ENCODE measurements around the gene NDUFS4.
"Not testable (repeated sequence)": the region's sequence is repeated elsewhere in the genome, so short reads cannot be mapped to it uniquely, and the experiment has no call there.

Gene NDUFS4

GRCh38 chr5:53560506-53561191 lies at the start of gene NDUFS4:
NDUFS4 (plus strand) TSS chr5:53560639; CDS start chr5:53560663, 24 bp downstream.
- in situ Hi-C loops (cut with MboI; ENCODE audit: low sequenced_read_pairs), result no loop called here

DNA sequence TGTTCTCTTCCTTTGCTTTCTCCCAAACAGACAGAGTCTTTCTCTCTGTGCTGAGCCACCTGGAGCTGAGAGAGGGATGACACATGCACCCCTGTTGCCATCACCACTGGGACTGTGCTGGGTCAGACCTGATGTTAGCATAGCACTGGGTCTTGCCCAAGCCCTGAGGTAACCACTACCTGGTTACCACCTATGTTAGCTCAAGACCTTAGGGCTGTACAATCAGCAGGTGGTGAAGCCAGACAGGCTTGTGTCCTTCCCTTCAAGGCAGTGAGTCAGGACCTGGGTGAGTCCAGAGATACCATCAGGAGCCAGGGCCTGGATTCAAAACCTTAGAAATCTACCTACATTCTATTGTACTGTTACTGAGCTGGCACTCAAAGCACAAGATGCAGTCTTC lies 47.9 kb upstream of the NDUFS4 start:
- in situ Hi-C loops (cut with MboI; ENCODE audit: low sequenced_read_pairs), result no loop called here

DNA sequence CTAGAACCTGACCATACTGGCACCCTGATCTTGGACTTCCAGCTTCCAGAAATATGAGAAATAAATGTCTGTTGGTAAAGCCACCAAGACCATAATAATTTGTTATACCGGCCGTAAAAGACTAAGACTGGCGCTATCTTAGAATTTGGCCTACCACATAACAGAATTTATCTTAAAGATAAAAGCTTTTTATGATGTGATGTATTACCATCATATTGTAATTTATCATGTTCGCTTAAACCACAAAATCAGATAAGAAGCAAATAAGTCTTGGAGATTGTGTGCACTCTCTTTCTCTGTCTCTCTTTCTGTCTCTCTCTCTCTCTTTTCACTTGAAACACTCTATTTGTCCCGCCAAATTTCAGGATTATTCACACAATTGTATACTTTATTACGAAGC lies 44.5 kb upstream of the NDUFS4 start:
- in situ Hi-C loops (cut with MboI; ENCODE audit: low sequenced_read_pairs), result no loop called here

DNA sequence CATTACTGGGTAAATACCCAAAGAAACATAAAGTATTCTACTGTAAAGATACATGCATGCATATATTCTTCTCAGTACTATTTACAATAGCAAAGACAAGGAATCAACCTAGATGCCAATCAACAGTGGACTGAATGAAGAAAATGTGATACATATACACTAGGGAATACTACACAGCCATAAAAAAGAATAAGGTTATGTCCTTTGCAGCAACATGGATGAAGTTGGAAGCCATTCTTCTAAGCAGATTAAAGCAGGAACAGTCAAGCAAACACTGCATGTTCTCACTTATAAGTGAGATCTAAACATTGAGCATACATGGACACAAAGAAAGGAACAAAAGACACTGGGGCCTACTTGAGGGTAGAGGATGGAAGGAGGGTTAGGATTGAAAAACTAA lies 39.6 kb upstream of the NDUFS4 start:
- in situ Hi-C loops (cut with MboI; ENCODE audit: low sequenced_read_pairs), result no loop called here

GRCh38 chr5:53537711-53538110 lies 22.7 kb upstream of the NDUFS4 start:
- in situ Hi-C loops (cut with MboI; ENCODE audit: low sequenced_read_pairs), result no loop called here

- in situ Hi-C loops (cut with MboI; ENCODE audit: low sequenced_read_pairs), result not testable (repeated sequence)
Observed at GRCh38 chr5:53540739-53541138, 19.7 kb upstream of the NDUFS4 start.

DNA sequence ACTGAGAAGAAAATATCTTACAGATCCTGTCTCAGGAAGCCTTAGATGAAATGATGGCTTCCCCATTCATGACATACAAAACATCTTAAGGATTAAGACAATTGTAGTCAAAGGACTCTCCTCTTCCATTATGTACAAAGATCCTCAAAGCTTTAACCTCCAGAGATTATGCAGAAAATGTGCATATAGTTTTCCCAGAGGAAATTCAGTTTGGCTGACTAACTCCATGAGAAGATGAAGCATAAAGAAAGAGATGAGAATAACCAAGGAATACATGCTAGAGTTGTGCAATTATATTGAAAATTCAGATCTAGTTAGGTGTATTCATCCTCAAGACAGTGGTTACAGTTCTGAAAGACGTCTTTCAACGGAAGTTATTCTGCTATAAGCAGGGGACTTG lies 18.6 kb upstream of the NDUFS4 start:
- in situ Hi-C loops (cut with MboI; ENCODE audit: low sequenced_read_pairs), result no loop called here

- in situ Hi-C loops (cut with MboI; ENCODE audit: low sequenced_read_pairs), result no loop called here
Observed at GRCh38 chr5:53542926-53543325, 17.5 kb upstream of the NDUFS4 start.

DNA sequence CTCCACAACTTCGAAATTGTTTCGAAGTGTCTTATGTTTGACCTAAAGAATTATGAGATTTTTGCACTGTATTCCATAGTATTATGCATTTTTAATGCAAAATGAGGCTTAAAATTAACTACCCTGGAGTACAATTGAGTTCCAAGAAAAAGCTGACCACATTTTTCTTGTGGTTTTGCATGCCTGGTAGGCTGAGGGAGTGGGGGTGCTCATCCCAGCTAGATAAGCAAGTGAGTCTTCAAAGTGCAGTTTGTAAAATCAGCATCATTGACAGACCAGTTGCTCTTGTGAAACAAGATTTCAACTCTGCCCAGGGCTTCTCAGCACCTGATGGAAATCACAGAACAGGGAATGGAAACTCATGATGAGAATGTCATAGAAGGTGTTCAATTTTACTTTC lies 17.0 kb upstream of the NDUFS4 start:
- in situ Hi-C loops (cut with MboI; ENCODE audit: low sequenced_read_pairs), result no loop called here

DNA sequence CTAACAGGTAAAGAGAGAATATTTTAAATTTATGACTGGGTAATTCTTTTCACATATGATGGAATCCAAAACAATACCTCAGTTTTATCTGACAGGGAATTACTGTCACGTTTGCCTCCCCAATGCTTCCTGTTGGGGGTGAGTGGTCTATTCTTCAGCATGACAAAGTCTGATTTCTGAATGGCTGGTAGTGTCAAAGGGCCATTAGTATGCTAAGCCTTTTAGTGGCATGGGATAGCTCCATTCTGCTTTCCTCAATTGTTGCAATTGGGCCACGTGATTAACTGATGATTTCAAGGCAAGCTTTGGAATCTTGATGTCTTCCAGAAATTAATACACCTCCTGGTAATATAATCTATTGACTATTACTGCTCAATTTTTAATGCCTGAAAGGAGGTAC lies 14.7 kb upstream of the NDUFS4 start:
- in situ Hi-C loops (cut with MboI; ENCODE audit: low sequenced_read_pairs), result no loop called here

DNA sequence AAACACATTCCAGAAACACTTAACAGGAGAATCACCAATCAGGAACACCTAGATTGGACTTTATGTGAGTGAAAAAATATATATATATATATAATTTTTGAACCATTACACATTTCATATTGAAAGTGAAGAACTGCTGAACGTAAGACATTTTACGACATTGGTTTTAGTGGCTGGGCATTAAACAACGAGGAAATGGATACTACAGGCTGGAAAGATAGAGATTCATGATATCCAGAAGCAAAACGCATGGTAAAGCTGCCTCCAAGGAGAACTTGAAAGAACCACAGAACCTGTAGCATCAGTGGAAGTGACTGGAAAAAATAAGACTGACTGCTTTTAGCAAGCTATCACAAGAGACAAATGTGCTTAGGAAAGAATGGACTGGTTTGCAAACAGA lies 13.2 kb upstream of the NDUFS4 start:
- in situ Hi-C loops (cut with MboI; ENCODE audit: low sequenced_read_pairs), result no loop called here

GRCh38 chr5:53548501-53548900 lies 11.9 kb upstream of the NDUFS4 start:
- in situ Hi-C loops (cut with MboI; ENCODE audit: low sequenced_read_pairs), result not testable (repeated sequence)

DNA sequence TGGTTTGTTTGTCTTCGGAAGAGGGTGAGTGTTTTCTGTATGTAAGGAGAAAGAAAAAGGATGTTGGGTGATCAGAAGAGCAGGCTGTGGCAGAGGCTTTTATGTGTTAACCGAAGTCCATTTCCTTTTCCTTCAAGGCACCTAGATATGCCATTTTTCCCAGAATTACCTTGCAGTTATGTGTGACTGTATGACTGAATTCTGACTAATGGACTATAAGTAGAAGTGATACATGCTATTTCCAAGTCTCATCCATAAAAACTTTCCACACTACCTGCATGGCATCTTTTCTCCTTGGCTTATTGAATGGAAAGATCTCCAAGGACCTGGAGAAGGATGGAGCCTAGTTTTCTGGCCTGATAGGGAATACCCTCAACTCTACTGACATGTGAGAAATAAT lies 10.6 kb upstream of the NDUFS4 start:
- in situ Hi-C loops (cut with MboI; ENCODE audit: low sequenced_read_pairs), result no loop called here

DNA sequence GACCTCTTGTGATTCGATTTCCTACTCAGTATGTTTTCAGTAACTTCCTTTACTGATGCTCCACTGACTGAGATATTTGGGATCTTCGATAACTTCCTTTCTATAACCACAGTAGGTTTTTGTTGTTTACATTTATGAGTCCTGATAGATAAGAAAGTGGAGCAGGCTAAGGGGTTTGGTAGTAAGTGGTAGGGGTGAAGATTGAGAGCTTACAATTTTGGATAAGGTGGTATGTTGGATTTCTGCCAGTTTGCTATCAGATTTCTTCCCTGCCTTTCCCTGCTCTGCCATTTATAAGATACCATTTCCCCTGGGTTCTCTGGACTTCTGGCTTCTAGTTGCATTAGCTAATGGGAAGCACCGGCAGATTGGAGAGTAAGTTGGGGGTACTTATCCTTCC lies 7.9 kb upstream of the NDUFS4 start:
- in situ Hi-C loops (cut with MboI; ENCODE audit: low sequenced_read_pairs), result no loop called here

DNA sequence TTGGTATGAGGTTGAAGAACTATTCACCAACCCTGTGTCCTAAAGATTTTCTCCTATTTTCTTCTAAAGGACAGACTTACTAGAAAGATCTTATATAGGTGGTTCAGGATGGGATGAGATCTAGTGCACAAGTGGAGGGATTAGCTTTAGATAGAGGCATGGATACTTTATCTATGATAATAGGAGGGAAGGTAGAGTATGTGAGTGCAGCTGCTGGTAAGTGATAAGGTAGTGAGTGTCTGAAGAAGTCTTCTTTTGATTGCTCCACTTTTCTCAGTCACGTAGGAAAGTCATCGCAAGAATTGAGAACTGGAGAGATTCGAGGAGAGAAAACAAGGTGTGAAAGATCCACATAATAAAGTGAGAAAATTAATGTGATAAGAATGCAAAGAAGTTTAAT lies 6.0 kb upstream of the NDUFS4 start:
- in situ Hi-C loops (cut with MboI; ENCODE audit: low sequenced_read_pairs), result no loop called here

GRCh38 chr5:53555160-53555559 lies 5.3 kb upstream of the NDUFS4 start:
- in situ Hi-C loops (cut with MboI; ENCODE audit: low sequenced_read_pairs), result no loop called here

DNA sequence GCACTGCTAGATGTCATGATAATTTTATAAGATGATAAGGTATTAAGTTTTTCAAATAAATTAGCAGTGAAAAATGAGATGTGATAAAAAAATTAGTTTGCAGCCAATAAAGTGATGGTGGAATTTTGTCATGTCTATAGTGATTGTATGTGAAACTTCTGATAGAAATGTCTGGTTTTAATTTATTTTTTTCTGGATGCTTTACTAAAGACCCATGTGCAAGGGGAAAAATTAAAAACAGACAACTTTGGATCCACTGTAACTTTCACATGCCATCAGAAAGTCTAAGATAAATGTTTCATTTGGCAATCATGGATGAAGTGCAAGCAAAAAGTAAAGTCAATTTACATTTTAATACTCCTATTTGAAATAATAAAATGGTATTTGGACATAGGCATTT lies 4.4 kb upstream of the NDUFS4 start:
- in situ Hi-C loops (cut with MboI; ENCODE audit: low sequenced_read_pairs), result no loop called here

DNA sequence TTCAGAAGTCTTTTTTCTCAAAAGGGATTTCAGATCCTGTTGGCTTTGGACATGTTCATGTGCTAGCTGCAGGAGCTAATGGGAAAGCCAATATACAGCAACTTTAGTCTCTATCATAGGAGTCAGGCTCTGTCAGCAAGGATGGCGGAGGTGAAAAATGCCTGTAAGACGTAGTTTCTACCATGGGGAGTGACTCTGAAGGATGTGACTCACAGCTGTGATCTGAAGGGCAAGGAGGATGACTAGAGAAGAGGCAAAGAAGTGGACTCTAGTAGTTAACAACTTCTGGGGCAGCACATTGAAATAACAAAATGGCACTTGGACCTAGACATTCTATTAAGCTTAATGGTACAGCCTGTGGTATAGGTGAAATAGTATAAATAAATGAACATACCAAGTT lies 3.1 kb upstream of the NDUFS4 start:
- in situ Hi-C loops (cut with MboI; ENCODE audit: low sequenced_read_pairs), result no loop called here

- in situ Hi-C loops (cut with MboI; ENCODE audit: low sequenced_read_pairs), result no loop called here
Observed at GRCh38 chr5:53558966-53559365, 1.5 kb upstream of the NDUFS4 start.

GRCh38 chr5:53560028-53560427 lies 411 bp upstream of the NDUFS4 start:
- in situ Hi-C loops (cut with MboI; ENCODE audit: low sequenced_read_pairs), result no loop called here

- in situ Hi-C loops (cut with MboI; ENCODE audit: low sequenced_read_pairs), result no loop called here
Observed at GRCh38 chr5:53568401-53568800, 8.0 kb downstream of the NDUFS4 start.

DNA sequence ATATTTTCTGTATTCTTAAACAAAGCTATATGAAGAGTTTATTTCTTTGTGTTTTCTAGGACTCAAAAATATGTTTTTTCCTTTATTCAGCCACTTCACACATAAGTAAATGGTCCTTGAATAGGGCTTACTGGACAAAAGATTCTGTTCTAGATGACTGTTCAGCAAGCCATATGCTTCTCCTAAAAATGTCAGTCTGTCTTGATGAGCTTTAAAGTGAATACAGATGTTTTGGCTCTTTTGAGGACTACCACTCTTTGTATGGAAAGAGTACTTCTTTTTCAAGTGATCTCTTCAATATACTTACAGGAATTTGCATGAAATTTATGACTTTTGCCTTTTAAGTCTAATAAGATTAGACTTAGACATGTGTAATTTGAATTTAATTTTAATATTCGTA lies 8.4 kb downstream of the NDUFS4 start:
- in situ Hi-C loops (cut with MboI; ENCODE audit: low sequenced_read_pairs), result no loop called here

DNA sequence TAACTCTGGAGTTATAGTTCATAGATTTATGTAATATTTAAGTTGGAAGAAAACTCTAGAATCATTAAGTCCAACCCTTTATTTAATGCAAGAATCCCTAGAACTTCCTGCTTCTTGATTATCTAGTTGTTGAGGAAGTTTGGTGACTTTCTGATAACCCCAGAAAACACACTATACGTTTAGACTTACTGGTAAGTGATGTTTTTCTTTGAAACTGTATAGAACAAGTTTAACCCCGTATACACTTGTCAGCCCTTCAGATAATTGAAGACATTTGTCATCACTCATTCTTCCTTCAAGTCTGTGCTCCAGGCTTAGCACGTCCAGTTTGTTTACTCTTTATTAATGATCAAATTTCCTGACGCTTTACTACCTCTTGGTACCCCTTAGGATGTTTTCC lies 9.0 kb downstream of the NDUFS4 start:
- in situ Hi-C loops (cut with MboI; ENCODE audit: low sequenced_read_pairs), result no loop called here

Data from HL-60/S4 treated with retinoic acid at 250 ng/mL for 4 days and 3 days (cell line).